Activated CD8-positive, alpha-beta T cell treated with anti-CD3 and anti-CD28 coated beads, Interleukin-2, amount 10 ng/mL, durations not matched to agents 7 days and 5 days (primary cell): ENCODE data around the gene OR10Z1. TPM values are rescaled to one million over a fixed set of nuclear protein-coding genes. Genes with fewer than 3 reads are reported as not detected.

Experiments
- ATAC-seq: fragments of 150-1000 bp; cut with Tn5 transposase; one replicate; pipeline ENCODE4 v1.10.0; 2021; ENCODE audit warnings: moderate library complexity
- CTCF ChIA-PET: fragments of 350-600 bp; sonication (Branson Sonifier 250); formaldehyde crosslinking; loops from one replicate; lab custom pipeline; 2021; ENCODE audit warnings: antibody characterized with exemption; lab: Charles Lee
- POLR2A ChIA-PET: fragments of 350-600 bp; sonication (Branson Sonifier 250); formaldehyde crosslinking; loops from one replicate; lab custom pipeline; 2021; ENCODE audit warnings: antibody characterized with exemption; lab: Charles Lee
- DNase-seq: peaks from one replicate; pipeline ENCODE4 v3.0.0-alpha.2; 2020
- H3K27ac Mint-ChIP-seq: one replicate; pipeline ENCODE4 v1.8.0; 2021; ENCODE audit warnings: mild to moderate bottlenecking, mixed read lengths
- H3K27me3 Mint-ChIP-seq: one replicate; pipeline ENCODE4 v1.8.0; 2021; ENCODE audit warnings: low read depth, mixed read lengths
- H3K36me3 Mint-ChIP-seq: one replicate; pipeline ENCODE4 v1.8.0; 2021; ENCODE audit warnings: low read depth, mixed read lengths
- H3K4me1 Mint-ChIP-seq: one replicate; pipeline ENCODE4 v1.8.0; 2021; ENCODE audit warnings: low read depth, mixed read lengths
- H3K4me3 Mint-ChIP-seq: one replicate; pipeline ENCODE4 v1.8.0; 2021; ENCODE audit warnings: mild to moderate bottlenecking, mixed read lengths
- H3K9me3 Mint-ChIP-seq: one replicate; pipeline ENCODE4 v1.8.0; 2022; ENCODE audit warnings: mixed read lengths; ENCODE audit not compliant: insufficient read depth
- total RNA-seq, 2 experiments: library from RNA; stranded (reverse); gene quantifications; one replicate each; pipeline ENCODE4 v1.2.3, GENCODE V29; 2021

OR10Z1 gene
- total RNA-seq, 2 experiments from 2014 or later: not detected

DNA sequence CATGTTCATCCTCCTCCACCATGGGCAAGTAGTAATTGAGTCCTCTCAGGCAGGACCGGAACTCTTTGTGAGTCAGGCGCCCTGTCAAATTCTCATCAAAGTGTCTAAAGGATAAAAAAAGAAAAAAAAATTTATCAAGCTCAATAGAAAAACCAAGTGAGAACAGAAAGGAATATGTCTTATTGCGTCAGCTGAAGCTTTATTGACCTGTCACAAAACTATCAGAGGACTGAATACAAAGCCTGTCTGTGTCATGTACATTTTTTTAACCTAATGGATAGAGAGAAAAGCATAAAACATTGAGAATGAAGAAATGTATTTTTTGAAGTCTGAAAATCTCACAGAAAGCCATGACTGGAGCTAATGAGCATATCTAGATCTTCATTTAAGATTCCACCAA is 8.7 kb downstream of the OR10Z1 start:
- Mint-ChIP-seq H3K9me3 (no peaks in the 10 kb centered on the region), H3K4me3 (no peak overlapping the region), H3K36me3 (no peaks in the 10 kb centered on the region), H3K27ac (no peak overlapping the region), H3K4me1 (no peaks in the 10 kb centered on the region), H3K27me3 (peaks cover 13% of the 10 kb centered on the region)
- no peak for DNase-seq
- POLR2A ChIA-PET: no interaction called here
- ATAC-seq: no peak
- CTCF ChIA-PET: no interaction called here

DNA sequence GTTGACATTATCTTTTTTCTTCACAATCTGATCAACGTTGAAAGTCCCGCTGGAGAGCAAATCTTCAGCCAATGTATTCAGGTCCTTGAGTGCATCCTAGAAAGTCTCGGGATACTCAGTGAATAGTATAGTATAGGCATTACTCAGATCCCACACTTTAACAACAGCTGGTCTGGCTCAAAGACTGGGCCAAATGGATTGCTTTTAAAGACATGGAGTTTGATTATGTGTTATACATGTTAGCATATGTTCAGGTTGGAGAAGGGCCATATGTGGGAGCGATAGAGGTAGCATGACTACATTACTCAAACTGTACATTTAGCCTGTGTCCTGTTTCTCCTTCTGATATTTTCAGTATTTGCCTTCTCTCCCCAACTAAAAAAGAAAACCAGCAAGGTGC is 33.1 kb downstream of the OR10Z1 start:
- no peak for DNase-seq
- no peak overlapping the region for H3K4me3 Mint-ChIP-seq
- ChIA-PET CTCF (no interaction called here), POLR2A (no interaction called here)
- no peaks in the 10 kb centered on the region for H3K4me1 Mint-ChIP-seq
- no peaks in the 10 kb centered on the region for H3K9me3 Mint-ChIP-seq
- no peak for ATAC-seq
- no peaks in the 10 kb centered on the region for H3K36me3 Mint-ChIP-seq
- H3K27ac Mint-ChIP-seq: no peak overlapping the region
- no peaks in the 10 kb centered on the region for H3K27me3 Mint-ChIP-seq

DNA sequence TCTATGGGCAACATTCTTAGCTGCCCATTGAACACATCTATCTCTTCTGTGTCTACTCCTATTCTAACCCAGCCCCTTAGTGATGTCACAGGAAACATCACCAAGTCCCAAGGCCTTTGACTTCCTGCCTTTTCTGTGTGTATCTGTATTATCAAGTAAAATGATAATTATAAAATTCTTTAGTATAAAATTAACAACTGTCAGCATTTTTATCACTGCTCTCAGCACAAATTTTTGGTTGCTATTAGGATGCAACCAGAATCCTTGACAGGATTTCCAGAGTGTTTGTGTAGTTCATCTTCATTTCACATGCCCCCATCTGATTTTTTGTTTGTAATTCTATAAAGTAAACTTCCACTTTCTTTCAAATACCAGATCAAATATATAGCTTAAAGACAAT is 33.8 kb downstream of the OR10Z1 start:
- no peak for DNase-seq
- no peak for ATAC-seq
- no peaks in the 10 kb centered on the region for H3K4me1 Mint-ChIP-seq
- CTCF ChIA-PET: no interaction called here
- H3K27ac Mint-ChIP-seq: no peak overlapping the region
- H3K4me3 Mint-ChIP-seq: no peak overlapping the region
- POLR2A ChIA-PET: no interaction called here
- no peaks in the 10 kb centered on the region for H3K36me3 Mint-ChIP-seq
- no peaks in the 10 kb centered on the region for H3K9me3 Mint-ChIP-seq
- no peaks in the 10 kb centered on the region for H3K27me3 Mint-ChIP-seq

DNA sequence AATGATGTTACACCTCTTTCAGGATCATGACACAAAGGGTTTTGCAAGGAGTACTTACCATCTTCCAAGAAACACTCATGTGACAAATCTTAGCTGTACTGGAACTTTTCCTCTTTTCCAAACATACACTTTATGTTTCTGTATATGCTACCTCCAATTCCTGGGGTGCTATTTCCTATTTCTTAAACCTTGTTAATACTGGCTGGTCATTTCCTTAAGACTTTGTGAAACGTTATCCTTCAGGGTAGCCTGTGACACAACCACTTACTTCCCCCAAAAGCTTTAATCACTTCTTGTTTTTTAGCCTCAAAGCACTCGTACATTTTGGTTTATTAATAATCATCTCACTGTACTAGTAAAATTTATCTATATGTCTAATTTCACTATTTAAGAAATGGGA is 39.4 kb downstream of the OR10Z1 start:
- ATAC-seq: no peak
- H3K36me3 Mint-ChIP-seq: no peaks in the 10 kb centered on the region
- DNase-seq: no peak
- no peaks in the 10 kb centered on the region for H3K9me3 Mint-ChIP-seq
- no peaks in the 10 kb centered on the region for H3K27me3 Mint-ChIP-seq
- POLR2A ChIA-PET: no interaction called here
- H3K27ac Mint-ChIP-seq: no peak overlapping the region
- no peak overlapping the region for H3K4me3 Mint-ChIP-seq
- CTCF ChIA-PET: no interaction called here
- peaks cover 12% of the 10 kb centered on the region for H3K4me1 Mint-ChIP-seq

DNA sequence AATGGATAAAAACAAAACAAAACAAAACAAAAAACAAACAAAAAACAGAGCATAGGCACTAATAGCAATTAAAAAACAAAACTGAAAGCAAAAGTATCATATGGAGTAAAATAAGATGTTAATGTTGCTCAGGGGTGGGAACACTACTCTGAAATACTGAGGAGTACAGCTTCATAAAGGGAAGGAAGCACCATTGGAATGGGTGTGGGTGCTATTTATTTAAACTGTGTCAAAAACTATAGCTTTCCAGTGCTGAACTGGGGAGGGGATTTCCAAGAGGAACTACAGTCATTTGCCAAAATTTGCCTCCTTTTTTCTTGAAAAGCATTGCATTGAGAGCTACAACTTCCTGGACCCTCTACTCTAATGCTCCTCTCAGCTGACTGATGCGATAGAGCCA is 41.4 kb downstream of the OR10Z1 start:
- Mint-ChIP-seq H3K27ac (no peak overlapping the region), H3K4me3 (no peak overlapping the region), H3K27me3 (no peaks in the 10 kb centered on the region), H3K4me1 (peaks cover 12% of the 10 kb centered on the region), H3K9me3 (no peaks in the 10 kb centered on the region), H3K36me3 (no peaks in the 10 kb centered on the region)
- ChIA-PET CTCF (no interaction called here), POLR2A (no interaction called here)
- DNase-seq (no peak), ATAC-seq (no peak)

DNA sequence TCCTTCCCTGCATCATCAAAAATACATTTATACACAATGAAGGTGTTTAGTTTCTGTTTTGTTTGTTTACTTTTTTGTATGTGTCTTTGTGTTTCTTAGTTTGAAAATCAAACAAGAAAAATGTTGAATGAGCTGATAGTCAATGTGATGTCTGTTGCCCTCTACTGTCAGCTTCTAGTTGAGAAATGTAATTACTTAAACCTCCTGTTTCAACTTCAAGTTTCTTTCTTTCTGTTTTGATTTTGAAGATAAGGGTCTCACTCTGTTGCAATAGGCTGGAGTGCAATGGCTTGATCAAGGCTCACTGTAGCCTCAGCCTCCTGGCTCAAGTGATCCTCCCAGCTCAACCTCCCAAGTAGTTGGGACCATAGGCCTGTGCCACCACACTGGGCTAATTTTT is 44.0 kb downstream of the OR10Z1 start:
- ChIA-PET POLR2A (no interaction called here), CTCF (interaction anchor here (0.6 to 1.3 kb wide), 3 partner anchors 99 to 936 kb away, joined by 3 read pairs; no protein-coding TSS in a partner anchor)
- ATAC-seq: no peak
- H3K27me3 Mint-ChIP-seq: no peaks in the 10 kb centered on the region
- H3K9me3 Mint-ChIP-seq: no peaks in the 10 kb centered on the region
- H3K36me3 Mint-ChIP-seq: no peaks in the 10 kb centered on the region
- no peak overlapping the region for H3K4me3 Mint-ChIP-seq
- H3K27ac Mint-ChIP-seq: no peak overlapping the region
- DNase-seq: no peak
- H3K4me1 Mint-ChIP-seq: peaks cover 14% of the 10 kb centered on the region

DNA sequence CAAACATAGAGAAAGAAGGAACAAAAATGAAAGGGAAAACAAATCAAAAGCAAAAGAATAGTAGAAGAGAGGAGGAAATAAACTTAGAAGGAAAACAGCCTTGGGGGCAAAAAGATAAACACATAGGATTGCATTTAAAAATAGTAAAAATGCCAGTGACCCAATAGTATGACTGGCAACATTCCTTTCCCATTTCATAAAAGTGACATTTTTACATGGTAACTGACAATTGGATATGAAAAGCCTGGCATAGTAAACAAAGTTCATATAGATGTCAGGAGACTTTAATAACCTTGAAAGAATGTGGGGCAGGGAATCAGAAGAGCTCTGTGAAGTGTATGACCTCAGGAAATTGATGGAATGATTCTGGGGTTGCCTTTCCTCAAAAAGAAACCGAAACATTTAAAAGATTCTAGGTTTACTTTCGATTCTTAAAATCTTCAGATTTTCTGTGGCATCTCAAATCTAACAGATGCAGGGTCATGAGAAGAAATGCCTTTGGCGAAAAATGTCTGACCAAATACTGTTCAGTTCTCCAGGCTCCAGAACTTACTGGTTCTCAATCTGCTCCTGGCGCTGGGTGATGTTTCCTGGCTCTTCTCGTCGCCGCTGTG is 47.8 kb downstream of the OR10Z1 start:
- DNase-seq (no peak), ATAC-seq (no peak)
- POLR2A ChIA-PET: no interaction called here
- no peak overlapping the region for H3K4me3 Mint-ChIP-seq
- peaks cover 7% of the 10 kb centered on the region for H3K27me3 Mint-ChIP-seq
- CTCF ChIA-PET: no interaction called here
- no peak overlapping the region for H3K27ac Mint-ChIP-seq
- H3K36me3 Mint-ChIP-seq: no peaks in the 10 kb centered on the region
- H3K9me3 Mint-ChIP-seq: no peaks in the 10 kb centered on the region
- H3K4me1 Mint-ChIP-seq: peaks cover 2% of the 10 kb centered on the region

DNA sequence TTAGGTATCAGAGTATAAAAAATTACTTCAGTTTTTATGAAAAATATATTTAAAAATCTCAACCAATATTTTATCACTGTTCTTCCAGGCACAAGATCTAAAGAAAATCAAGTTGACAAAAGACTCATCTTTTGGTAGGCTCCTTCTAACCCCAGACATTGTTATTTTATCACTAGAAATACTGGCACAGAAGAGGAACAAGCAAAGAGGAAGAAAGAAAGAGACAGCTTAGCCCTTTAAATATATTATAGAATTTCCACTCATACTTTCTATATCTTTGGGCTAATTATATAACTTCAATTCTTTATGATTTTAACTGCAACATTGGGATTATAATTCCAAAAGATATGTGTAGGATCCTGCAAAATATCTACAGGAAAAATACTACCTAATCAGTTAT is 49.0 kb downstream of the OR10Z1 start:
- no peak overlapping the region for H3K27ac Mint-ChIP-seq
- no peak overlapping the region for H3K4me3 Mint-ChIP-seq
- no peaks in the 10 kb centered on the region for H3K36me3 Mint-ChIP-seq
- ATAC-seq (no peak), DNase-seq (no peak)
- peaks cover 2% of the 10 kb centered on the region for H3K4me1 Mint-ChIP-seq
- POLR2A ChIA-PET: no interaction called here
- H3K9me3 Mint-ChIP-seq: no peaks in the 10 kb centered on the region
- peaks cover 7% of the 10 kb centered on the region for H3K27me3 Mint-ChIP-seq
- CTCF ChIA-PET: no interaction called here

DNA sequence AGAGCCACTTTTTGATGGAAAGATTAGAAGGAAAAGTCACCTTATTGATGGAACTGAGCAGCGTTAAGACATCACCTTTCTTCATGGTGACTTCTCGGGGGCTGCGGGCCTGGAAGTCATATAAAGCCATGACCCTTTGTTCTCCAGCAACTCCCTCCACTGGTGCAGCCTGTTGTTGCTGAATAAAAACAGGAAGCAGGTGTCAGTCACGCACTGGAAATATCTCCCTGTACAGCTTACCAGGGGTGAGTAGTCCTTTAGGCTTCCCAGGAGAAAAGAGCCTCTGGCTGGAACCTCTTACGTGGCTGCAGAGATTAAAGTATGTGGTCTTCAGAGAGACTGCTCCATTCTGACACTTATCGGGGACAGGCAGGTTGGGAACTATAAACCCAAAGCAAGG is 49.5 kb downstream of the OR10Z1 start:
- ATAC-seq: no peak
- no peak for DNase-seq
- Mint-ChIP-seq H3K4me3 (no peak overlapping the region), H3K27me3 (peaks cover 7% of the 10 kb centered on the region), H3K4me1 (peaks cover 2% of the 10 kb centered on the region), H3K27ac (no peak overlapping the region), H3K9me3 (no peaks in the 10 kb centered on the region), H3K36me3 (no peaks in the 10 kb centered on the region)
- ChIA-PET CTCF (no interaction called here), POLR2A (no interaction called here)

Other genes starting within 250 kb of the OR10Z1 start
- gene OR10T2, start 205.8 kb upstream of the OR10Z1 start, total RNA-seq: not detected
- gene OR10K2, start 179.0 kb upstream of the OR10Z1 start, total RNA-seq: not detected
- gene OR10K1, start 143.4 kb upstream of the OR10Z1 start, total RNA-seq: not detected
- not detected for gene OR10R2, start 133.0 kb upstream of the OR10Z1 start, total RNA-seq
- not detected for gene OR6Y1, start 50.9 kb upstream of the OR10Z1 start, total RNA-seq
- gene OR6P1, start 34.7 kb upstream of the OR10Z1 start, total RNA-seq: not detected
- not detected for gene OR10X1, start 25.4 kb upstream of the OR10Z1 start, total RNA-seq
- gene SPTA1, start 81.4 kb downstream of the OR10Z1 start, total RNA-seq: not detected
- gene OR6K2, start 95.4 kb downstream of the OR10Z1 start, total RNA-seq: not detected
- gene OR6K3, start 115.5 kb downstream of the OR10Z1 start, total RNA-seq: not detected
- gene OR6K6, start 149.5 kb downstream of the OR10Z1 start, total RNA-seq: not detected
- not detected for gene OR6N1, start 166.9 kb downstream of the OR10Z1 start, total RNA-seq
- gene OR6N2, start 175.9 kb downstream of the OR10Z1 start, total RNA-seq: not detected
- not detected for gene MNDA, start 226.1 kb downstream of the OR10Z1 start, total RNA-seq